ENCODE measurements around the gene MARCHF2. TPM values are rescaled to one million over a fixed set of nuclear protein-coding genes. Genes with fewer than 3 reads are reported as not detected.

MARCHF2 gene
- polyA plus RNA-seq, 1 donor from 2014 or later, result 67.9 TPM

- Histone ChIP-seq H3K9ac (ENCODE audit: low read length) (no peak overlapping the region), H3K4me2 (ENCODE audit: low read length) (no peak overlapping the region), H3K36me3 (ENCODE audit: insufficient read depth, low read length) (no peaks in the 10 kb centered on the region), H4K20me1 (ENCODE audit: insufficient read depth) (peaks cover 26% of the 10 kb centered on the region), H3K27ac (ENCODE audit: low read length) (no peak overlapping the region), H3F3A (ENCODE audit: insufficient read depth, low read length, poor library complexity, severe bottlenecking) (no peaks in the 10 kb centered on the region), H3K27me3 (ENCODE audit: insufficient read depth, low read depth, low read length) (no peaks in the 10 kb centered on the region), H3K9me2 (ENCODE audit: insufficient read depth, low read length) (no peaks in the 10 kb centered on the region), H3K79me2 (replicated peaks; ENCODE audit: insufficient read depth, low read length) (peaks cover 44% of the 10 kb centered on the region), H3K9me3 (ENCODE audit: low read length) (no peaks in the 10 kb centered on the region), H3K4me3 (ENCODE audit: low read length) (no peak overlapping the region), H2AFZ (ENCODE audit: low read depth, low read length) (no peak overlapping the region)
- TF ChIP-seq RAD21 (conservative IDR thresholded peaks at IDR 0.05) (no peak), CTCF (IDR thresholded peaks at IDR 0.05; ENCODE audit: poor library complexity, severe bottlenecking) (no peak), SMC3 (conservative IDR thresholded peaks at IDR 0.05; ENCODE audit: poor library complexity) (no peak), MXI1 (conservative IDR thresholded peaks at IDR 0.05; ENCODE audit: poor library complexity, severe bottlenecking) (no peak), EP300 (conservative IDR thresholded peaks at IDR 0.05; ENCODE audit: poor library complexity, severe bottlenecking) (no peak), POLR2AphosphoS5 (IDR thresholded peaks at IDR 0.05) (no peak), EZH2 (IDR thresholded peaks at IDR 0.05; ENCODE audit: borderline replicate concordance, insufficient read depth, low read length, poor library complexity, severe bottlenecking) (no peak), TAF1 (IDR thresholded peaks at IDR 0.05; ENCODE audit: low read depth) (no peak), REST (IDR thresholded peaks at IDR 0.05; ENCODE audit: borderline replicate concordance) (no peak)
Observed at GRCh38 chr19:8397271-8397670, 15.8 kb upstream of the MARCHF2 start.

- Histone ChIP-seq H3K9ac (ENCODE audit: low read length) (no peak overlapping the region), H3K36me3 (ENCODE audit: insufficient read depth, low read length) (no peaks in the 10 kb centered on the region), H3K4me3 (ENCODE audit: low read length) (no peak overlapping the region), H3K9me3 (ENCODE audit: low read length) (no peaks in the 10 kb centered on the region), H3K9me2 (ENCODE audit: insufficient read depth, low read length) (no peaks in the 10 kb centered on the region), H3F3A (ENCODE audit: insufficient read depth, low read length, poor library complexity, severe bottlenecking) (no peaks in the 10 kb centered on the region), H3K27ac (ENCODE audit: low read length) (no peak overlapping the region), H4K20me1 (ENCODE audit: insufficient read depth) (peaks cover 24% of the 10 kb centered on the region), H2AFZ (ENCODE audit: low read depth, low read length) (no peak overlapping the region), H3K27me3 (ENCODE audit: insufficient read depth, low read depth, low read length) (no peaks in the 10 kb centered on the region), H3K4me2 (ENCODE audit: low read length) (no peak overlapping the region), H3K79me2 (replicated peaks; ENCODE audit: insufficient read depth, low read length) (peaks cover 38% of the 10 kb centered on the region)
- TF ChIP-seq RAD21 (conservative IDR thresholded peaks at IDR 0.05) (no peak), EP300 (conservative IDR thresholded peaks at IDR 0.05; ENCODE audit: poor library complexity, severe bottlenecking) (no peak), CTCF (IDR thresholded peaks at IDR 0.05; ENCODE audit: poor library complexity, severe bottlenecking) (no peak), MXI1 (conservative IDR thresholded peaks at IDR 0.05; ENCODE audit: poor library complexity, severe bottlenecking) (no peak), EZH2 (IDR thresholded peaks at IDR 0.05; ENCODE audit: borderline replicate concordance, insufficient read depth, low read length, poor library complexity, severe bottlenecking) (no peak), REST (IDR thresholded peaks at IDR 0.05; ENCODE audit: borderline replicate concordance) (no peak), POLR2AphosphoS5 (IDR thresholded peaks at IDR 0.05) (no peak), TAF1 (IDR thresholded peaks at IDR 0.05; ENCODE audit: low read depth) (no peak), SMC3 (conservative IDR thresholded peaks at IDR 0.05; ENCODE audit: poor library complexity) (no peak)
Observed at GRCh38 chr19:8397746-8398310, 15.3 kb upstream of the MARCHF2 start.

All from neural cell (in vitro differentiated cells).